IMR-90 (cell line): ENCODE data around the gene CXCL1.

Experiments used
- ELK1 ChIP-seq: fragments of 150-350 bp; IDR thresholded peaks from 2 replicates; pipeline ENCODE4 v1.6.1; 2016; ENCODE audit warnings: low read depth, mild to moderate bottlenecking, low read length, moderate library complexity, borderline replicate concordance
- RAD21 ChIP-seq: IDR thresholded peaks from 2 replicates; pipeline ENCODE4 v1.6.1; 2012; ENCODE audit warnings: low read length, improper control_type of control experiment

GRCh38 chr4:73844345-73844744 is 24.8 kb upstream of the CXCL1 start:
- TF ChIP-seq ELK1 (no peak), RAD21 (no peak)
